WTC11 (cell line): ENCODE data around the gene NFAM1. TPM values are rescaled to one million over a fixed set of nuclear protein-coding genes. Genes with fewer than 3 reads are reported as not detected.

Source experiments
- ATAC-seq: fragments of 200-7000 bp; cut with Tn5 transposase; 2 replicates; pipeline ENCODE4 v1.10.0; 2021; ENCODE audit warnings: mild to moderate bottlenecking, moderate library complexity
- CTCF ChIA-PET: fragments of 300-600 bp; sonication (Branson Sonifier 250); formaldehyde crosslinking; loops from one replicate; lab custom pipeline; 2021; ENCODE audit warnings: antibody characterized with exemption; lab: Charles Lee
- POLR2A ChIA-PET: fragments of 350-600 bp; sonication (Branson Sonifier 250); formaldehyde crosslinking; loops from one replicate; lab custom pipeline; 2021; ENCODE audit warnings: antibody characterized with exemption; lab: Charles Lee
- DNase-seq: peaks from one replicate; pipeline ENCODE4 v3.0.0; 2021; ENCODE audit warnings: low spot score
- H3K27ac Mint-ChIP-seq: 2 replicates; pipeline ENCODE4 v1.8.0; 2021; ENCODE audit warnings: mixed read lengths
- H3K27me3 Mint-ChIP-seq: 2 replicates; pipeline ENCODE4 v1.8.0; 2021; ENCODE audit warnings: low read depth, mild to moderate bottlenecking, moderate library complexity, mixed read lengths
- H3K36me3 Mint-ChIP-seq: 2 replicates; pipeline ENCODE4 v1.8.0; 2021; ENCODE audit warnings: mixed read lengths
- H3K4me1 Mint-ChIP-seq: 2 replicates; pipeline ENCODE4 v1.8.0; 2022; ENCODE audit warnings: mixed read lengths
- H3K4me3 Mint-ChIP-seq: 2 replicates; pipeline ENCODE4 v1.8.0; 2021; ENCODE audit warnings: mild to moderate bottlenecking, moderate library complexity, mixed read lengths
- H3K9me3 Mint-ChIP-seq: 2 replicates; pipeline ENCODE4 v1.8.0; 2021; ENCODE audit warnings: mixed read lengths
- FOXJ3 ChIP-seq: sonication (generic); formaldehyde crosslinking; IDR thresholded peaks from 2 replicates; pipeline ENCODE4 v1.9.0; 2021; ENCODE audit warnings: missing genetic modification reagents, mild to moderate bottlenecking, borderline replicate concordance
- FOXK1 ChIP-seq: sonication (generic); formaldehyde crosslinking; IDR thresholded peaks from 2 replicates; pipeline ENCODE4 v1.8.0; 2022; ENCODE audit warnings: mild to moderate bottlenecking, moderate library complexity, missing genetic modification reagents
- FOXP1 ChIP-seq: sonication (generic); formaldehyde crosslinking; IDR thresholded peaks from 2 replicates; pipeline ENCODE4 v1.8.0; 2022; ENCODE audit warnings: missing genetic modification reagents, mild to moderate bottlenecking, moderate library complexity, borderline replicate concordance
- GTF2I ChIP-seq: fragments of 250-450 bp; sonication (Bioruptor Pico); conservative IDR thresholded peaks from 2 replicates; pipeline ENCODE4 v1.4.0; 2021; ENCODE audit warnings: mild to moderate bottlenecking
- KAT7 ChIP-seq: sonication (generic); formaldehyde crosslinking; IDR thresholded peaks from 2 replicates; pipeline ENCODE4 v1.8.1; 2023; ENCODE audit warnings: missing genetic modification reagents, mild to moderate bottlenecking, borderline replicate concordance
- NFYB ChIP-seq: sonication (generic); formaldehyde crosslinking; conservative IDR thresholded peaks from 2 replicates; pipeline ENCODE4 v1.8.0; 2022; ENCODE audit warnings: low read depth, missing genetic modification reagents
- NR2C2 ChIP-seq: sonication (generic); formaldehyde crosslinking; IDR thresholded peaks from 2 replicates; pipeline ENCODE4 v1.8.0; 2022; ENCODE audit warnings: mild to moderate bottlenecking, missing genetic modification reagents
- RELA ChIP-seq: sonication (generic); formaldehyde crosslinking; IDR thresholded peaks from 2 replicates; pipeline ENCODE4 v1.8.1; 2022; ENCODE audit warnings: missing genetic modification reagents, mild to moderate bottlenecking, borderline replicate concordance
- TCF7 ChIP-seq: sonication (generic); formaldehyde crosslinking; IDR thresholded peaks from 2 replicates; pipeline ENCODE4 v1.8.0; 2022; ENCODE audit warnings: mild to moderate bottlenecking, low read depth, missing genetic modification reagents, moderate library complexity
- ZNF671 ChIP-seq: fragments of 250-450 bp; sonication (Bioruptor Pico); IDR thresholded peaks from 2 replicates; pipeline ENCODE4 v1.8.0; 2021; ENCODE audit warnings: mild to moderate bottlenecking
- total RNA-seq: library from RNA; stranded (reverse); gene quantifications from 3 replicates; pipeline ENCODE4 v1.2.3, GENCODE V29; 2021
- TF ChIP-seq, protein P1 (sequence below): sonication (generic); formaldehyde crosslinking; IDR thresholded peaks from 2 replicates; pipeline ENCODE4 v1.8.0; 2022; ENCODE audit warnings: mild to moderate bottlenecking, missing genetic modification reagents
- TF ChIP-seq, protein P2 (sequence below): sonication (generic); formaldehyde crosslinking; conservative IDR thresholded peaks from 2 replicates; pipeline ENCODE4 v1.8.1; 2023; ENCODE audit warnings: mild to moderate bottlenecking, low read depth, missing genetic modification reagents, moderate library complexity
- TF ChIP-seq, protein P3 (sequence below): sonication (generic); formaldehyde crosslinking; IDR thresholded peaks from 2 replicates; pipeline ENCODE4 v1.8.0; 2022; ENCODE audit warnings: mild to moderate bottlenecking, missing genetic modification reagents
- TF ChIP-seq, protein P4 (sequence below): fragments of 250-450 bp; sonication (Bioruptor Pico); conservative IDR thresholded peaks from 2 replicates; pipeline ENCODE4 v1.9.0; 2021; ENCODE audit warnings: mild to moderate bottlenecking
- TF ChIP-seq, protein P5 (sequence below): sonication (generic); formaldehyde crosslinking; conservative IDR thresholded peaks from 2 replicates; pipeline ENCODE4 v1.8.1; 2022; ENCODE audit warnings: mild to moderate bottlenecking, missing genetic modification reagents
- TF ChIP-seq, protein P6 (sequence below): sonication (generic); formaldehyde crosslinking; IDR thresholded peaks from 2 replicates; pipeline ENCODE4 v1.8.1; 2023; ENCODE audit warnings: mild to moderate bottlenecking, missing genetic modification reagents, moderate library complexity
- TF ChIP-seq, protein P7 (sequence below): sonication (generic); formaldehyde crosslinking; IDR thresholded peaks from 2 replicates; pipeline ENCODE4 v1.8.0; 2022; ENCODE audit warnings: missing genetic modification reagents
- TF ChIP-seq, protein P8 (sequence below): sonication (generic); formaldehyde crosslinking; IDR thresholded peaks from 2 replicates; pipeline ENCODE4 v1.8.1; 2022; ENCODE audit warnings: mild to moderate bottlenecking, missing genetic modification reagents, moderate library complexity, borderline replicate concordance

Gene NFAM1
- total RNA-seq, 1 experiment from 2014 or later = 1.6 TPM

DNA sequence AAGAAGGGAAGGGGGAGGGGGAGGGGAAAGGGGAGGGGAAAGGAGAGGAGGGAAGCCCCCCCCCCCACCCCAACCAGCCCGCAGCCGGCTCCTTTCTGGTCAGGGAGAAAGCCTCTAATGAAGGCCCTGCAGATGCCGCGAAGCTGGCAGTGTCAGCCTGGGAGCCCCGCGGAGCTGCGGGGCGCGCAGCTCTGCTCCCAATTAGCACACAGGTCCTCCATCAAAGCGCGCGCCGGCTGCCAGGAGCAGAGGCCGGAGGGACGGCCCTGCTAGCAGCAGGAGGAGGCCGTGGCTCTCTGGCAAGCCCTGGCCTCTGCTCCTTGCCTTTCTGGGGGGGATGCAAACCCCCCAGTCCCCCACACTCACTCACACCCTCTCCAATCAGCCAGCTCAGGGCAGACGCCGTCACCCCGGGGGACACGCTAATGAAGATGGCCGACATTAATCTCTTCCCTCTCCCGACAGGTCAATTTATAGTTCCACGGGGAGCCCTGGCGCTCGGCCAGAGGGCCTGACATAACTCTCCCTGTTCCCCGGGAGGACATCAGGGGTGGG is 91.3 kb downstream of the NFAM1 start:
- TF ChIP-seq, protein P1, sequence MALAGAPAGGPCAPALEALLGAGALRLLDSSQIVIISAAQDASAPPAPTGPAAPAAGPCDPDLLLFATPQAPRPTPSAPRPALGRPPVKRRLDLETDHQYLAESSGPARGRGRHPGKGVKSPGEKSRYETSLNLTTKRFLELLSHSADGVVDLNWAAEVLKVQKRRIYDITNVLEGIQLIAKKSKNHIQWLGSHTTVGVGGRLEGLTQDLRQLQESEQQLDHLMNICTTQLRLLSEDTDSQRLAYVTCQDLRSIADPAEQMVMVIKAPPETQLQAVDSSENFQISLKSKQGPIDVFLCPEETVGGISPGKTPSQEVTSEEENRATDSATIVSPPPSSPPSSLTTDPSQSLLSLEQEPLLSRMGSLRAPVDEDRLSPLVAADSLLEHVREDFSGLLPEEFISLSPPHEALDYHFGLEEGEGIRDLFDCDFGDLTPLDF = no peak
- TF ChIP-seq KAT7 (CRISPR knock-in tag) = no peak
- Mint-ChIP-seq H3K27me3 (peaks cover 19% of the 10 kb centered on the region), H3K4me1 (peaks cover 28% of the 10 kb centered on the region), H3K36me3 (no peaks in the 10 kb centered on the region), H3K9me3 (no peaks in the 10 kb centered on the region), H3K4me3 (peak overlapping the region; percentile 72), H3K27ac (no peak overlapping the region)
- CTCF ChIA-PET = interaction anchor here (0.7 to 2.6 kb wide), 7 partner anchors 13 to 827 kb away, joined by 3 to 12 read pairs (median 4); no protein-coding TSS in a partner anchor
- POLR2A ChIA-PET = no interaction called here
- ATAC-seq (no peak), DNase-seq (peak; percentile 48)

DNA sequence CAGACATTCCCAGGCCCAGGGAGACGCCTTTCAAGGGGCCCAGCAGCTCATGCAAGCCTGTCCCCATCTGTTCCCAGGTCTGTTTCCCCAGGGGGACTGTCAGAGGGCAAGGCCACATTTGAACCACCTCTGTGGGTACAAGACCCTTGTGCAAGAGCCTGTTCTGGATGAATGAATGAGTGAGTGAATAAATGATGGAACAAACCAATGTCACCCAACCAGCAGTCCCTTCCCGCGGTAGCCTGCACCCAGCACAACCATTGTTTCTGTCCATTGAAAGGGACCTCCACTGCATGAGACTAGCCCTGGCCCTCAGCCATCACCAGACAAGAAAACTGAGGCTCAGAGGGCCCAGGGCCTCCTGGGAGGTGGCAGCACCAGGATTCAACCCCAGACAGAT is 92.1 kb downstream of the NFAM1 start:
- TF ChIP-seq, protein P2, sequence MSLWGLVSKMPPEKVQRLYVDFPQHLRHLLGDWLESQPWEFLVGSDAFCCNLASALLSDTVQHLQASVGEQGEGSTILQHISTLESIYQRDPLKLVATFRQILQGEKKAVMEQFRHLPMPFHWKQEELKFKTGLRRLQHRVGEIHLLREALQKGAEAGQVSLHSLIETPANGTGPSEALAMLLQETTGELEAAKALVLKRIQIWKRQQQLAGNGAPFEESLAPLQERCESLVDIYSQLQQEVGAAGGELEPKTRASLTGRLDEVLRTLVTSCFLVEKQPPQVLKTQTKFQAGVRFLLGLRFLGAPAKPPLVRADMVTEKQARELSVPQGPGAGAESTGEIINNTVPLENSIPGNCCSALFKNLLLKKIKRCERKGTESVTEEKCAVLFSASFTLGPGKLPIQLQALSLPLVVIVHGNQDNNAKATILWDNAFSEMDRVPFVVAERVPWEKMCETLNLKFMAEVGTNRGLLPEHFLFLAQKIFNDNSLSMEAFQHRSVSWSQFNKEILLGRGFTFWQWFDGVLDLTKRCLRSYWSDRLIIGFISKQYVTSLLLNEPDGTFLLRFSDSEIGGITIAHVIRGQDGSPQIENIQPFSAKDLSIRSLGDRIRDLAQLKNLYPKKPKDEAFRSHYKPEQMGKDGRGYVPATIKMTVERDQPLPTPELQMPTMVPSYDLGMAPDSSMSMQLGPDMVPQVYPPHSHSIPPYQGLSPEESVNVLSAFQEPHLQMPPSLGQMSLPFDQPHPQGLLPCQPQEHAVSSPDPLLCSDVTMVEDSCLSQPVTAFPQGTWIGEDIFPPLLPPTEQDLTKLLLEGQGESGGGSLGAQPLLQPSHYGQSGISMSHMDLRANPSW (CRISPR knock-in tag) = no peak
- TF ChIP-seq FOXJ3 (CRISPR knock-in tag) = no peak
- peaks cover 32% of the 10 kb centered on the region for H3K4me1 Mint-ChIP-seq
- no peaks in the 10 kb centered on the region for H3K9me3 Mint-ChIP-seq
- no peak overlapping the region for H3K27ac Mint-ChIP-seq
- ChIA-PET CTCF (interaction anchor here (0.7 to 2.6 kb wide), 6 partner anchors 14 to 828 kb away, joined by 3 to 12 read pairs (median 5); no protein-coding TSS in a partner anchor), POLR2A (no interaction called here)
- peak overlapping the region; percentile 39 for H3K4me3 Mint-ChIP-seq
- no peaks in the 10 kb centered on the region for H3K36me3 Mint-ChIP-seq
- peaks cover 15% of the 10 kb centered on the region for H3K27me3 Mint-ChIP-seq
- DNase-seq (no peak), ATAC-seq (no peak)

DNA sequence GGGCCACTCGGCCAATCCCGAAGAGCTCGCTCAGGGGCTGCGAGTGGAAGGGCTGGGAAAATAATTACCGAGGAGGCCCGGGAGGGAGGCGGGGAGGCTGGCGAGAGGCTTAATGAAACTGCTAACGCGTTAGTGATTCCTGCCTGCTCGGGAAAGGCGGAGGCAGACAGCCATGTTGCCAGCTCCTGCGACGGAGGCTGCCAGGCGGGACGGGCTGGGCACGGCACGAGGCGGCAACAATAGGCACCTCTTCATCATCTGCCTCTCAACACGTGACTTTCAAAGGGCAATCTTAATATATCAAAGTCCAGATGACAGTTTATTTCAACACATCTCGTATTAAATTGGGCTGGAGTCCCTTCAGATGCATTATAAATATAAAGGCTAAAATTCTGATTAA is 93.7 kb downstream of the NFAM1 start:
- Mint-ChIP-seq H3K27me3 (peaks cover 15% of the 10 kb centered on the region), H3K4me1 (peaks cover 33% of the 10 kb centered on the region), H3K4me3 (no peak overlapping the region), H3K36me3 (no peaks in the 10 kb centered on the region), H3K9me3 (no peaks in the 10 kb centered on the region), H3K27ac (no peak overlapping the region)
- DNase-seq (no peak), ATAC-seq (no peak)
- CTCF ChIA-PET = interaction anchor here (0.8 kb wide), 1 partner anchor 105 kb away, joined by 3 read pairs; no protein-coding TSS in a partner anchor
- POLR2A ChIA-PET = no interaction called here
- TF ChIP-seq, protein P3, sequence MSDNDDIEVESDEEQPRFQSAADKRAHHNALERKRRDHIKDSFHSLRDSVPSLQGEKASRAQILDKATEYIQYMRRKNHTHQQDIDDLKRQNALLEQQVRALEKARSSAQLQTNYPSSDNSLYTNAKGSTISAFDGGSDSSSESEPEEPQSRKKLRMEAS (CRISPR knock-in tag) = no peak
- TF ChIP-seq GTF2I (no peak), FOXK1 (CRISPR knock-in tag) (no peak), NR2C2 (CRISPR knock-in tag) (no peak), RELA (CRISPR knock-in tag) (no peak), NFYB (CRISPR knock-in tag) (no peak), FOXP1 (CRISPR knock-in tag) (no peak), ZNF671 (CRISPR knock-in tag) (no peak), TCF7 (no peak)
- TF ChIP-seq, protein P4, sequence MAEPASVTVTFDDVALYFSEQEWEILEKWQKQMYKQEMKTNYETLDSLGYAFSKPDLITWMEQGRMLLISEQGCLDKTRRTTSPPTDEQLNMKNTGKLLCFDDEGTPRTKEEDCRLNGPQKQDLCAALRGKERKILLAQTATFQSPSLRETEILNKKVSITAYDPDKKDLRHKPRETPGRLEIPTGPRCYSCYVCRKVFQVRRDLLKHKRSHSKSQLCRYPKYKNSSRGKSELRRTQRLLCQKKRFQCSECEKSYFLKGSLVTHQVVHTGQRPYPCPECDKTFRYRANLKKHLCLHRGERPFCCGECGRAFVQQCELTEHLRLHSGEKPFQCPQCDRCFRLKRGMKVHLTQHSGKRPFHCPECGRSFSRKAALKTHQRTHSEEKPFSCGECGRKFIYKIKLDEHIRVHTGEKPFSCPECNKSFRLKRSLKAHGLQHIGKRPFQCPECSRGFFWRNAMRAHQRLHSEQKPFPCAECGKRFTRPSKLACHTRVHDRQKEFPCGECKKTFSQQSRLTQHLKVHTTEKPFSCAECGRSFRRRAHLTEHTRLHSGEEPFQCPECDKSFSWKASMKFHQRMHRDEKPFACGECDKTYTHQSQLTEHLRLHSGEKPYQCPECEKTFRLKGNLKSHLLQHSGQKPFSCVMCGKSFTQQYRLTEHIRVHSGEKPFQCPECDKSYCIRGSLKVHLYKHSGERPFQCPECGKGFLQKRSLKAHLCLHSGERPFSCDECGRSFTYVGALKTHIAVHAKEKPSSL (CRISPR knock-in tag) = no peak
- TF ChIP-seq, protein P5, sequence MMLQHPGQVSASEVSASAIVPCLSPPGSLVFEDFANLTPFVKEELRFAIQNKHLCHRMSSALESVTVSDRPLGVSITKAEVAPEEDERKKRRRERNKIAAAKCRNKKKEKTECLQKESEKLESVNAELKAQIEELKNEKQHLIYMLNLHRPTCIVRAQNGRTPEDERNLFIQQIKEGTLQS (CRISPR knock-in tag) = no peak
- TF ChIP-seq, protein P6, sequence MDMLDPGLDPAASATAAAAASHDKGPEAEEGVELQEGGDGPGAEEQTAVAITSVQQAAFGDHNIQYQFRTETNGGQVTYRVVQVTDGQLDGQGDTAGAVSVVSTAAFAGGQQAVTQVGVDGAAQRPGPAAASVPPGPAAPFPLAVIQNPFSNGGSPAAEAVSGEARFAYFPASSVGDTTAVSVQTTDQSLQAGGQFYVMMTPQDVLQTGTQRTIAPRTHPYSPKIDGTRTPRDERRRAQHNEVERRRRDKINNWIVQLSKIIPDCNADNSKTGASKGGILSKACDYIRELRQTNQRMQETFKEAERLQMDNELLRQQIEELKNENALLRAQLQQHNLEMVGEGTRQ (CRISPR knock-in tag) = no peak
- TF ChIP-seq, protein P7, sequence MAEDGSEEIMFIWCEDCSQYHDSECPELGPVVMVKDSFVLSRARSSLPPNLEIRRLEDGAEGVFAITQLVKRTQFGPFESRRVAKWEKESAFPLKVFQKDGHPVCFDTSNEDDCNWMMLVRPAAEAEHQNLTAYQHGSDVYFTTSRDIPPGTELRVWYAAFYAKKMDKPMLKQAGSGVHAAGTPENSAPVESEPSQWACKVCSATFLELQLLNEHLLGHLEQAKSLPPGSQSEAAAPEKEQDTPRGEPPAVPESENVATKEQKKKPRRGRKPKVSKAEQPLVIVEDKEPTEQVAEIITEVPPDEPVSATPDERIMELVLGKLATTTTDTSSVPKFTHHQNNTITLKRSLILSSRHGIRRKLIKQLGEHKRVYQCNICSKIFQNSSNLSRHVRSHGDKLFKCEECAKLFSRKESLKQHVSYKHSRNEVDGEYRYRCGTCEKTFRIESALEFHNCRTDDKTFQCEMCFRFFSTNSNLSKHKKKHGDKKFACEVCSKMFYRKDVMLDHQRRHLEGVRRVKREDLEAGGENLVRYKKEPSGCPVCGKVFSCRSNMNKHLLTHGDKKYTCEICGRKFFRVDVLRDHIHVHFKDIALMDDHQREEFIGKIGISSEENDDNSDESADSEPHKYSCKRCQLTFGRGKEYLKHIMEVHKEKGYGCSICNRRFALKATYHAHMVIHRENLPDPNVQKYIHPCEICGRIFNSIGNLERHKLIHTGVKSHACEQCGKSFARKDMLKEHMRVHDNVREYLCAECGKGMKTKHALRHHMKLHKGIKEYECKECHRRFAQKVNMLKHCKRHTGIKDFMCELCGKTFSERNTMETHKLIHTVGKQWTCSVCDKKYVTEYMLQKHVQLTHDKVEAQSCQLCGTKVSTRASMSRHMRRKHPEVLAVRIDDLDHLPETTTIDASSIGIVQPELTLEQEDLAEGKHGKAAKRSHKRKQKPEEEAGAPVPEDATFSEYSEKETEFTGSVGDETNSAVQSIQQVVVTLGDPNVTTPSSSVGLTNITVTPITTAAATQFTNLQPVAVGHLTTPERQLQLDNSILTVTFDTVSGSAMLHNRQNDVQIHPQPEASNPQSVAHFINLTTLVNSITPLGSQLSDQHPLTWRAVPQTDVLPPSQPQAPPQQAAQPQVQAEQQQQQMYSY (CRISPR knock-in tag) = no peak
- TF ChIP-seq, protein P8, sequence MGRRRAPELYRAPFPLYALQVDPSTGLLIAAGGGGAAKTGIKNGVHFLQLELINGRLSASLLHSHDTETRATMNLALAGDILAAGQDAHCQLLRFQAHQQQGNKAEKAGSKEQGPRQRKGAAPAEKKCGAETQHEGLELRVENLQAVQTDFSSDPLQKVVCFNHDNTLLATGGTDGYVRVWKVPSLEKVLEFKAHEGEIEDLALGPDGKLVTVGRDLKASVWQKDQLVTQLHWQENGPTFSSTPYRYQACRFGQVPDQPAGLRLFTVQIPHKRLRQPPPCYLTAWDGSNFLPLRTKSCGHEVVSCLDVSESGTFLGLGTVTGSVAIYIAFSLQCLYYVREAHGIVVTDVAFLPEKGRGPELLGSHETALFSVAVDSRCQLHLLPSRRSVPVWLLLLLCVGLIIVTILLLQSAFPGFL (CRISPR knock-in tag) = no peak
